Vein endothelial cell (primary cell): ENCODE data around the gene NOL12. TPM values are rescaled to one million over a fixed set of nuclear protein-coding genes. Genes with fewer than 3 reads are reported as not detected.

Source experiments
- small RNA-seq: library from RNA; depleted of rRNA; stranded (forward); fragments of <200 nt; gene quantifications from one replicate; pipeline ENCODE3, GENCODE V24; 2012
- total RNA-seq: library from RNA; depleted of rRNA; stranded (reverse); fragments of >200 nt; gene quantifications from 2 replicates; pipeline ENCODE4 v1.2.3, GENCODE V29; 2012

The NOL12 gene, protein sequence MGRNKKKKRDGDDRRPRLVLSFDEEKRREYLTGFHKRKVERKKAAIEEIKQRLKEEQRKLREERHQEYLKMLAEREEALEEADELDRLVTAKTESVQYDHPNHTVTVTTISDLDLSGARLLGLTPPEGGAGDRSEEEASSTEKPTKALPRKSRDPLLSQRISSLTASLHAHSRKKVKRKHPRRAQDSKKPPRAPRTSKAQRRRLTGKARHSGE
- total RNA-seq, result 15.0 and 21.0 TPM in 2 replicates

DNA sequence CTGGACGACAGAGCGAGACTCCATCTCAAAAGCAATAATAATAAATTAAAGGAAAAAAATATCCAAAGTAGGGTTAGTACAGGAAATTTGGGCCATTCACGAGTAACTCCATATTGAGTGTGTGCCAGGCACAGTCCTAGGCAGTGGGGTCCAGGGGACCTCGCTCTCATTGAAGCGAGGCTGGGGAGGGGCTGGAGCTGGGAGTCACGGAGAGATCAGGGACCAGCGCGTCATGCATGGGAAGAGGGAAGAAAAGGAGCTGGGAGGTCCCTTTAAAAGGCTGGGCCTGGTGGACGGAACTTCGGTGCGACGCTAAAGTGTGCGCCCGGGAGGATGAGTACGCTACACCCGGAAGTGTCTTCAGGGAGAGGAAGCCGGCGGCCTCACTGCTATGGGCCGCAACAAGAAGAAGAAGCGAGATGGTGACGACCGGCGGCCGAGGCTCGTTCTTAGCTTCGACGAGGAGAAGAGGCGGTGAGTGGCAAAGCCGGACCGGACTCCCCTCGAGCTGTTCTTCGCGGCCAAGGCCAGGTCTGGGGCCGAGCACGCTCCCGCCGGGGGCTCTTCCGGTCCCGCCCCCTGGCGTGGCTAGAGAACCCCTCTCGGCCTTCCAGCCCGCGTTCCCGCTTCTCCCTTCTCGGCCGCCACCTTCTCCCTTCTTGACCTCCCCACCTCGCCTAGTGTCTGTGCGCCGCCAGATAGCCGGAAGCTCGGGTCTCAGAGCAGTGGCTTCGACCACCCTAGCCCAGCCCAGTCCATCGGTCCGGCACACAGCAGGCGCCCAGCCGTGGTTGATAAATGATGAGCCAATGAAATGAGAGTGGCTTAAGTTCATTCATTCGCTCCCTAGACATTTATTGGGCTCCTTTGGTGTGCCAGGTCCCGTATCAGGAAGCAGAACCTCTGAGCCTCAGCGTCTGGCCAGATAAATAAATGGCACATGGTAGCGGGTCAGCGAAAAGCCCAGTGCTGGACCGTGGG lies at the start of gene NOL12:
NOL12 (plus strand) TSS at position 342 of the 981 bp plus-strand sequence; CDS start at position 392, 50 bp downstream.

DNA sequence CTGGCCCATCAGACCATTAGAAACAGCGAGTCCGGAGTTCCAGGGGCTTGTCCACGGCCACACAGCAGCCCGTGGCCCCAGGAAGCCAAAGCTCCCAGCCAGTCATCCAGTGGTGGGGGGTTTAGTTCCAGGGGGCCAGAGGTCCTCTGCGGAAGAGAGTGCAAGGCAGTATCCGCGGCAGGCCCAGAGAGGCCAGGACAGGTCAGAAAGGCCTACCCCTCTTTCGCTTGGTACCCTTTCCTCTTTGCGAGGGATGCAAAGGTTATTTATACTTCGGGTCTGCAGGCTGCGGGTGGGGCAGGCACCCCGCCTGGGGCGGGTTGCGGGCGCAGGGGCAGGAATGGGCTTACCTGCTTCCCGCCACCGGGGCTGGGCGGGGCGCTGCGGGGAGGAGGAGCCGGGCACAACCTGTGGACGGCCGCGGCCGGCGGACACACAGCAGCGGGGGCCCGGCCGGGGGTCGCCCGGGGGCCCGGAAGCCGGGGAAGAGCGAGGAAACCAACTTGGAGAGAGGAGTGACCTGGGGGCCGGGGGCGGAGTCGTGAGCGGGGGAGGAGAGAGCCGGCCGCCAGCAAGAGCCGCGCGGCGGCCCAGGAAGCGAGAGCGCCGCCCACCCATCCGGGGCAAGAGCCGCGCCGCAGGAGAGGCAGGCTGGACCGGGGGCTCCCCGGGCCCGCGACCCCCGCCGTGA lies 46.9 kb upstream of the NOL12 start, which contains the start of gene SH3BP1:
SH3BP1 (plus strand) TSS at position 600 of the 691 bp plus-strand sequence. CDS start 119 bp downstream, outside the sequence.

DNA sequence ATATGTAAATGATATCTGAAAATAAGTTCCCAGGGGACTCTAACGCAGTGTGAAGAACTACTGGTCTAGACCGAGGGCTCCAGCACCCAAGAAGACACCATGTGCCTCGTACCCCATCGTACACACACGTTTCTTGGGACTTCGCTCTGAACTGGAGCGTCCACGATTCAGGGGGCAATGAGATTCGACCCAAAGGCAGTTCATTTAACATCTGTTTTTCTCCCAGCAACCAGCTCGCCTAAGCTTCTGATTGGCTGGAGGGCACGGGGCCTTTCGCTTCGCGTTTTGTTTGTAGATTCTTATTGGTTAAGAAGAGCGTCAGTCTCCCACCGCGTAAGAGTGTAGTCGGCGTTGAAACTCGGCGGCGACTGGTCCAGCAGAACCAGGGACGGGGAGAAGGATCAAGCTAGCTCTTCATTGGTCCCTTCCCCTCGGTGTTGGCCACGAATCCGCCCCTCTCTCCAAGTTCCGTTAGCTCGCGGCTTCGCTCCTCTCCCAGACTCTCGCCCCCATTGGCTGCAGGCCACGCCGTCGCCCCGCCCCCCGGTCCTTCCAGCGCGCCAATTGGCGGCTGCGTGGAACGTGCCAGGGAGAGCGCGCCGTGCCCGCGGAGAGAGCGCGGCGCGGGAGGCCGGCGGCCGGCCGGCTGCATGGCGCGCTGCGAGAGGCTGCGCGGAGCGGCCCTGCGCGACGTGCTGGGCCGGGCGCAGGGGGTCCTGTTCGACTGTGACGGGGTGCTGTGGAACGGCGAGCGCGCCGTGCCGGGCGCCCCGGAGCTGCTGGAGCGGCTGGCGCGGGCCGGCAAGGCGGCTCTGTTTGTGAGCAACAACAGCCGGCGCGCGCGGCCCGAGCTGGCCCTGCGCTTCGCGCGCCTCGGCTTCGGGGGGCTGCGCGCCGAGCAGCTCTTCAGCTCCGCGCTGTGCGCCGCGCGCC lies 27.7 kb upstream of the NOL12 start, which contains the start of gene PDXP:
PDXP (plus strand) TSS at position 591 of the 933 bp plus-strand sequence; CDS start at position 651, 60 bp downstream.

DNA sequence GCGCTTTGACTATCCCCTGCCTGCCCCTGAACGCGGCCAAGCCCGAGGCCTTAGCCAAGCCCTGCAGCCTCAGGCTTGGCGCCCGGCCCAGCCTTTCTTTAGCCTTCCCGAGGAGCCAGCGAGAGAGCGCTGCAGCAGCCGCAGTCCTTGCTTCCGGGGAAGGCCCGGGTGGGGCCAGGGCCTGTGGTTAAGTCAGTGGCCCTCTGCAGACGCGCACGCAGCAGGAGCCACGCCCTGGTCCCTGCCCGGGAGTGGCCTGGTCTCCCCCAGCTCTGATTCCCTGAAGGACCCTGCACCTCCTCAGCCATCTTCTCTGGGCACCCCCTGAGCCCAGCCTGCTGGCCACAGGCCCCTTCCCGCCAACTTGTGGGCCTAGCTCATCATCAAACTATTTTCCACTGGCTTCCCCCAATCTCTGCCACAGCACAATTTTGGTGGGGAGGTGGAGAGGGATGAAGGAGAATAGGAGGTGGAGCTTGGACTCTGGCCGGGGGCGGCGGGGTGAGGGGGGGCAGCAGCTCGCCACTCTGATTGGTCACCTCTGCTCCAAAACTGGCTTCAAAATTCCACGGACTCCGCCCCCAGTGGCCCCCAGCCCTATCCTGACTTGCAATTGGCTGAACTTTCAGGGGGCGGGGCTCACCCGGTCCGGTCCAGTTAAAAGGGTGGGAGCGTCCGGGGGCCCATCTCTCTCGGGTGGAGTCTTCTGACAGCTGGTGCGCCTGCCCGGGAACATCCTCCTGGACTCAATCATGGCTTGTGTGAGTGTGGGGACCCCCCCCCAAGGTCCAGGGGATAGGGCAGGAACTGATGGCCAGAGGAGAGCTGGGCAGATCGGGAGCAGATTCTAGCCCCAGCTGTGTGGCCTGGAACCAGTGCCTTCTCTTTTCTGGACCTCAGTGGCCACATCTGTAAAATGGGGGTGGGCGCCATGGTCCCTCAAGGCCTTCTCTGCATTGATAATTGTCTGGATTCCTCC lies 10.9 kb upstream of the NOL12 start, which contains the start of gene LGALS1:
LGALS1 (plus strand) TSS at position 686 of the 979 bp plus-strand sequence; CDS start at position 753, 67 bp downstream.

DNA sequence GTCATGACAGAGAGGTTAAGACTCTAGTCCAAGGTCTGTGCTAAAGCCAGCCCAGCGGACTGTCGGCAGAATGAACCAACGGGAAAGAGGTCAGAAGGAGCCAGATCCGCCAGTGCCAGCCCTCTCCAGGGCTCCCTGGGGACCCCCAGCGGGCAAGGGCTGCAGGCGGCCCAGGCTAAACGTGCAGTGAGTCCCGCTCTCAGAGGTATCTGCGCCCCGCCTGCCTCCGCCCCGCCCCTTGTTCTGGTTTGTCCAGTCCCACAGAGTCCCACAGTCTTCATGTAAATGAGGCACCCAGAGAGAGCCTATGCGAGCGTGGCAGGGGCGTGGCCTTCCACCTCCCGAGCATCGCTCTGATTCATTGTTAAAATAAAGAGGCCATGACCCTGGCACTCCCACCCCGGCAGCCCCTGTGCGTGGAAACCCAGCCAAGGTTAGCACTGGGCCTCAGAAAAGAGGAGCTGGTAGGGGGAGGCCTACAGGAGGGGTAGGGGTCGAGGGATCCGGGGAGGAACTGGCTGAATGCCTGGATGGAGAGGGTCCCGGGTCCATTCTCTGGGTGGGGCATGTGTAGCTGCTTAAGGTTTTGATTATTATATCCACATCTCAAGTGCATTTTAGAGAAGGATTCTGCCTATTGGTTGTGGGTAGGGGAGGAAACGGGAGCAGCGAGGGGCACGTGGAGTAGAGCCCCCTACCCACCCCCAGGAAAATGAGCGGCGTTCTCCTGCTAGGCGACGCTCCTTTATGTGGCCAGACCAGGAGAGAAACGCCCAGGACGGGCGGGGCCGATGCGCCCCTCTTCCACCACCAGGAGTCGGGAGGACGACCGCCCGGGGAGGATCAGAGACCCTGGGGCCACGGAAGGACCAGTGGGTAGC lies 10.8 kb downstream of the NOL12 start, which contains the start of gene TRIOBP:
TRIOBP (plus strand) TSS at position 392 of the 881 bp plus-strand sequence. CDS start 4,318 bp downstream, outside the sequence.

Small RNA genes within 50 kb of the gene (small RNA-seq; reads per million reads assigned to genes)
- gene RN7SL385P, result not detected

Other genes starting within 250 kb of the NOL12 start
- gene MFNG, start 200.0 kb upstream of the NOL12 start, total RNA-seq, result 146 and 170 TPM in 2 replicates
- gene CARD10, start 166.9 kb upstream of the NOL12 start, total RNA-seq, result 34.4 and 43.8 TPM in 2 replicates
- 42.1 and 61.7 TPM in 2 replicates for gene CDC42EP1, start 125.9 kb upstream of the NOL12 start, total RNA-seq
- gene LGALS2, start 106.3 kb upstream of the NOL12 start, total RNA-seq, result not detected in 2 replicates
- 37.9 and 50.6 TPM in 2 replicates for gene GGA1, start 77.5 kb upstream of the NOL12 start, total RNA-seq
- 0.98 and 1.4 TPM in 2 replicates for gene SH3BP1, start 46.7 kb upstream of the NOL12 start, total RNA-seq
- gene PDXP, start 27.6 kb upstream of the NOL12 start, total RNA-seq, result 11.8 and 15.4 TPM in 2 replicates
- 2,855 and 3,057 TPM in 2 replicates for gene LGALS1, start 10.7 kb upstream of the NOL12 start, total RNA-seq
- gene TRIOBP, start 10.7 kb downstream of the NOL12 start, total RNA-seq, result 107 and 129 TPM in 2 replicates
- 26.1 and 28.8 TPM in 2 replicates for gene GCAT, start 121.6 kb downstream of the NOL12 start, total RNA-seq
- 0.33 TPM in 1 of 2 replicates, not detected in the other for gene GALR3, start 137.0 kb downstream of the NOL12 start, total RNA-seq
- gene ANKRD54, start 158.0 kb downstream of the NOL12 start, total RNA-seq, result 39.2 and 40.9 TPM in 2 replicates
- gene EIF3L, start 163.1 kb downstream of the NOL12 start, total RNA-seq, result 407 and 430 TPM in 2 replicates
- gene MICALL1, start 220.0 kb downstream of the NOL12 start, total RNA-seq, result 55.5 and 59.1 TPM in 2 replicates